Adipose tissue (tissue), 3 donors: Measurements from ENCODE around the gene MARCHF4. TPM values are rescaled to one million over a fixed set of nuclear protein-coding genes. Genes with fewer than 3 reads are reported as not detected.

ENCODE experiments used
- H3K27ac ChIP-seq: one replicate; pipeline ENCODE4 v1.5.1; 2013; ENCODE audit warnings: low read depth, low read length
- WGBS, 3 donors: extraction: QIAGEN DNeasy Blood & Tissue Kit; methylation state at CpG; one replicate each; pipeline ENCODE4 v1.1.7; 2013; 5-methylcytosine and 5-hydroxymethylcytosine counted together
- polyA plus RNA-seq, 3 donors: library from polyadenylated mRNA; stranded (reverse); fragments of 200-250 nt; gene quantifications; one replicate each; pipeline ENCODE4 v1.2.3, GENCODE V29; 2013
- donor health status: healthy with polysubstance abuse.
- donor health status: Bipolar disorder and iron deficiency.
- donor health status: healthy.

MARCHF4 gene
- polyA plus RNA-seq, 3 donors = 0.25 TPM; not detected in 2

- WGBS, 3 donors = 80 to 88% (median 86%) methylated on average over 1 of the region's 1 CpG
Observed at GRCh38 chr2:216327447-216327935, 44.8 kb downstream of the MARCHF4 start.

More at GRCh38 chr2:216327447-216327935, 44.8 kb downstream of the MARCHF4 start:
- no peak overlapping the region for H3K27ac ChIP-seq

Other genes starting within 250 kb of the MARCHF4 start
- gene SMARCAL1, start 40.0 kb upstream of the MARCHF4 start, polyA plus RNA-seq = 1 to 10 TPM; 6.7 to 7.5 (median 6.8) TPM
- 1,000 to 10,000 TPM; 3,477 to 6,740 (median 6,275) TPM for gene RPL37A, start 126.4 kb upstream of the MARCHF4 start, polyA plus RNA-seq